ENCODE data around the gene GPX2.

DNA sequence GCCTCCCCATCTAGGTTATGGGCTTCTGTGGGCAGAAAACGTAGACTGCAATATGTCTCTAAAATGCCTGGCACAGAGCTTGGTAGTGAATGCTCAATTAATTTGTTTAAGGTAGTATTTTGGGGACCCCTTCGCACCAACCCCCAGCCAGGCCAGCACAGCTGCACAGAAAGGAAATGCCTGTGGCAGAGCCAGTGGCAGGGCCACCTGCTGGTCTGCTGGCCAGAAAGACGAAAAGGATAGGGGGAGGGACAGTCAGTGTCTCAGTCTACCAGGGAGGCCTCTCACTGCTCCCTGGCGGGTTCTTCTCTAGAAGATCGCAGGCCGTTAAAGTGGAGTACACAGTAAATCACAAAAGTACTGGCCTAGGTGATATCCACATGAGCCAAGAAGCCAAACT is 26.1 kb upstream of the GPX2 start:
- TF ChIP-seq, protein P1, sequence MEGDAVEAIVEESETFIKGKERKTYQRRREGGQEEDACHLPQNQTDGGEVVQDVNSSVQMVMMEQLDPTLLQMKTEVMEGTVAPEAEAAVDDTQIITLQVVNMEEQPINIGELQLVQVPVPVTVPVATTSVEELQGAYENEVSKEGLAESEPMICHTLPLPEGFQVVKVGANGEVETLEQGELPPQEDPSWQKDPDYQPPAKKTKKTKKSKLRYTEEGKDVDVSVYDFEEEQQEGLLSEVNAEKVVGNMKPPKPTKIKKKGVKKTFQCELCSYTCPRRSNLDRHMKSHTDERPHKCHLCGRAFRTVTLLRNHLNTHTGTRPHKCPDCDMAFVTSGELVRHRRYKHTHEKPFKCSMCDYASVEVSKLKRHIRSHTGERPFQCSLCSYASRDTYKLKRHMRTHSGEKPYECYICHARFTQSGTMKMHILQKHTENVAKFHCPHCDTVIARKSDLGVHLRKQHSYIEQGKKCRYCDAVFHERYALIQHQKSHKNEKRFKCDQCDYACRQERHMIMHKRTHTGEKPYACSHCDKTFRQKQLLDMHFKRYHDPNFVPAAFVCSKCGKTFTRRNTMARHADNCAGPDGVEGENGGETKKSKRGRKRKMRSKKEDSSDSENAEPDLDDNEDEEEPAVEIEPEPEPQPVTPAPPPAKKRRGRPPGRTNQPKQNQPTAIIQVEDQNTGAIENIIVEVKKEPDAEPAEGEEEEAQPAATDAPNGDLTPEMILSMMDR (tag by site-specific recombination; IDR thresholded peaks at IDR 0.05): no peak
- TF ChIP-seq ZNF274 (IDR thresholded peaks at IDR 0.05; ENCODE audit: low read length) (no peak), ZNF274 (tag by site-specific recombination; IDR thresholded peaks at IDR 0.05; ENCODE audit: borderline replicate concordance) (no peak), KLF7 (tag by site-specific recombination; IDR thresholded peaks at IDR 0.05; ENCODE audit: borderline replicate concordance) (no peak), ZBTB7A (tag by site-specific recombination; IDR thresholded peaks at IDR 0.05; ENCODE audit: low read depth) (no peak), OVOL3 (tag by site-specific recombination; IDR thresholded peaks at IDR 0.05) (no peak)
- TF ChIP-seq, protein P2, sequence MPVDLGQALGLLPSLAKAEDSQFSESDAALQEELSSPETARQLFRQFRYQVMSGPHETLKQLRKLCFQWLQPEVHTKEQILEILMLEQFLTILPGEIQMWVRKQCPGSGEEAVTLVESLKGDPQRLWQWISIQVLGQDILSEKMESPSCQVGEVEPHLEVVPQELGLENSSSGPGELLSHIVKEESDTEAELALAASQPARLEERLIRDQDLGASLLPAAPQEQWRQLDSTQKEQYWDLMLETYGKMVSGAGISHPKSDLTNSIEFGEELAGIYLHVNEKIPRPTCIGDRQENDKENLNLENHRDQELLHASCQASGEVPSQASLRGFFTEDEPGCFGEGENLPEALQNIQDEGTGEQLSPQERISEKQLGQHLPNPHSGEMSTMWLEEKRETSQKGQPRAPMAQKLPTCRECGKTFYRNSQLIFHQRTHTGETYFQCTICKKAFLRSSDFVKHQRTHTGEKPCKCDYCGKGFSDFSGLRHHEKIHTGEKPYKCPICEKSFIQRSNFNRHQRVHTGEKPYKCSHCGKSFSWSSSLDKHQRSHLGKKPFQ (tag by site-specific recombination; IDR thresholded peaks at IDR 0.05): no peak
- TF ChIP-seq, protein P3, sequence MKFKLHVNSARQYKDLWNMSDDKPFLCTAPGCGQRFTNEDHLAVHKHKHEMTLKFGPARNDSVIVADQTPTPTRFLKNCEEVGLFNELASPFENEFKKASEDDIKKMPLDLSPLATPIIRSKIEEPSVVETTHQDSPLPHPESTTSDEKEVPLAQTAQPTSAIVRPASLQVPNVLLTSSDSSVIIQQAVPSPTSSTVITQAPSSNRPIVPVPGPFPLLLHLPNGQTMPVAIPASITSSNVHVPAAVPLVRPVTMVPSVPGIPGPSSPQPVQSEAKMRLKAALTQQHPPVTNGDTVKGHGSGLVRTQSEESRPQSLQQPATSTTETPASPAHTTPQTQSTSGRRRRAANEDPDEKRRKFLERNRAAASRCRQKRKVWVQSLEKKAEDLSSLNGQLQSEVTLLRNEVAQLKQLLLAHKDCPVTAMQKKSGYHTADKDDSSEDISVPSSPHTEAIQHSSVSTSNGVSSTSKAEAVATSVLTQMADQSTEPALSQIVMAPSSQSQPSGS (tag by site-specific recombination; IDR thresholded peaks at IDR 0.05; ENCODE audit: low read depth): no peak
- TF ChIP-seq, protein P4, sequence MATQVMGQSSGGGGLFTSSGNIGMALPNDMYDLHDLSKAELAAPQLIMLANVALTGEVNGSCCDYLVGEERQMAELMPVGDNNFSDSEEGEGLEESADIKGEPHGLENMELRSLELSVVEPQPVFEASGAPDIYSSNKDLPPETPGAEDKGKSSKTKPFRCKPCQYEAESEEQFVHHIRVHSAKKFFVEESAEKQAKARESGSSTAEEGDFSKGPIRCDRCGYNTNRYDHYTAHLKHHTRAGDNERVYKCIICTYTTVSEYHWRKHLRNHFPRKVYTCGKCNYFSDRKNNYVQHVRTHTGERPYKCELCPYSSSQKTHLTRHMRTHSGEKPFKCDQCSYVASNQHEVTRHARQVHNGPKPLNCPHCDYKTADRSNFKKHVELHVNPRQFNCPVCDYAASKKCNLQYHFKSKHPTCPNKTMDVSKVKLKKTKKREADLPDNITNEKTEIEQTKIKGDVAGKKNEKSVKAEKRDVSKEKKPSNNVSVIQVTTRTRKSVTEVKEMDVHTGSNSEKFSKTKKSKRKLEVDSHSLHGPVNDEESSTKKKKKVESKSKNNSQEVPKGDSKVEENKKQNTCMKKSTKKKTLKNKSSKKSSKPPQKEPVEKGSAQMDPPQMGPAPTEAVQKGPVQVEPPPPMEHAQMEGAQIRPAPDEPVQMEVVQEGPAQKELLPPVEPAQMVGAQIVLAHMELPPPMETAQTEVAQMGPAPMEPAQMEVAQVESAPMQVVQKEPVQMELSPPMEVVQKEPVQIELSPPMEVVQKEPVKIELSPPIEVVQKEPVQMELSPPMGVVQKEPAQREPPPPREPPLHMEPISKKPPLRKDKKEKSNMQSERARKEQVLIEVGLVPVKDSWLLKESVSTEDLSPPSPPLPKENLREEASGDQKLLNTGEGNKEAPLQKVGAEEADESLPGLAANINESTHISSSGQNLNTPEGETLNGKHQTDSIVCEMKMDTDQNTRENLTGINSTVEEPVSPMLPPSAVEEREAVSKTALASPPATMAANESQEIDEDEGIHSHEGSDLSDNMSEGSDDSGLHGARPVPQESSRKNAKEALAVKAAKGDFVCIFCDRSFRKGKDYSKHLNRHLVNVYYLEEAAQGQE (tag by site-specific recombination; IDR thresholded peaks at IDR 0.05): no peak

Data from HEK293 (cell line).